ENCODE data around the gene SMIM3.
A peak's percentile ranks its signal among the peaks of the same experiment; 100 is the strongest.
"Not testable (repeated sequence)": the region's sequence is repeated elsewhere in the genome, so short reads cannot be mapped to it uniquely, and the experiment has no call there.

The SMIM3 gene, protein sequence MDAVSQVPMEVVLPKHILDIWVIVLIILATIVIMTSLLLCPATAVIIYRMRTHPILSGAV

DNA sequence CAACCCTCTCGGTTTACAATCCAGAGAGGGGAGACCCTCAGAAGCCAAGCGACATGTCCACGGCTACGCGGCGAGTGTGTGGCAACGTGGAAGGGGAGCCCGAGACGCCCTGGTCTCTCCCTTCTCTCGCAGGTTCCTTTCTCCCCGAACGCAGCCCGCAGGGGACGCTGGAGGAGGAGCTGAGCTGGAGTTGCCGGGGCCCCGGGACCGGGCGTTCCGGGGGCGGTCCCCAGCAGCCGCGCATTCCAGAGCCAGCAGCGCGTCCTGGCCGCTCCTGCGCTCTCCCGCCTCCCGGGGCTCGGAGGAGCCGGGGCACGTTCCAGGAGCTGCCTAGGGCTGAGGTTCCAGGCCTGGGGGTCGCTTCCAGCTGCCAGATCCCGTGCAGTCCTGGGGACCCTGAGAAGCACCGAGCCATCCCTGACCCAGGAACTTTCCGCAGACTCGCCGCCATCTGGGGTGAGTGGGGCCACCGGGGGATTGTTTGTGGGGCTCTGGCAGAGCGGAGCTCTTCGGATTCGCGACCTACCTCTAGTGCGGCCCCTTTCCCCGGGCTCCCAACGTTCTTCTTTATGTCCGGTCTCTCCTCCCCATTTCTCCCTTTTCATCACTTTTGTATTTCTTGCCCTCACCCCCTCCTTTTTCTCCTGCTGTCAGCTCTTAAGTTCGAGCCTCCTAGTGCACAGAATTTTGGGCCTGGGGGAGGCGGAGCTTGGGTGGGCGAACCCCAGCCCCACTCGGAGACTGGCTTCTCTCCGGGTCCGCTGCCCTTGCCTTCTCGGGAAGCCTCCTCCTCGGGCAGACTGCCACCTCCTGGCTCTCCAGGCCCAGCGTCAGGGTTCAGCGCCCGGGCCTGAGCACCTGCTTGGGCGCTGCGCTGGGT, at the start of gene SMIM3:
TSS of gene SMIM3 (plus strand) at position 241 of the 880 bp plus-strand sequence. CDS start 16,684 bp downstream, outside the sequence.
- DNase-seq, result no peak

DNA sequence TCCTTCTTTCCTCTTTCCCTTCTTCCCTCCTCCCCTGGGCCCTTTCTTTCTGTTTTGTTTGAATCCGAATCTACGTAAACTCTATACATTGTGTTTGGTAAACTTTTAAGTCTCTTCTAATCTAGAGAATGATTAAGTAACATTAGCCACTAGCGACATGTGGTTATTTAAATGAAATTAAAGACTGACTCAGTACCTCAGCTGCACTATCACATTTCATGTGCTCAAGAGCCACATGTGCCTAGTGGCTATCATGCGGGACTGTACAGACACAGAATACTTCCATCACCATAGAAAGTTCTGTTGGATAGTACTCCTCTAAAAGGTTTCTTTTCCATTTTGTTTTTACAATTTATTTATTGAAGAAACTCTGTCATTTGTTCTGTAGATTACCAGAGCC, 48.7 kb upstream of the SMIM3 start:
- no peak for DNase-seq

DNA sequence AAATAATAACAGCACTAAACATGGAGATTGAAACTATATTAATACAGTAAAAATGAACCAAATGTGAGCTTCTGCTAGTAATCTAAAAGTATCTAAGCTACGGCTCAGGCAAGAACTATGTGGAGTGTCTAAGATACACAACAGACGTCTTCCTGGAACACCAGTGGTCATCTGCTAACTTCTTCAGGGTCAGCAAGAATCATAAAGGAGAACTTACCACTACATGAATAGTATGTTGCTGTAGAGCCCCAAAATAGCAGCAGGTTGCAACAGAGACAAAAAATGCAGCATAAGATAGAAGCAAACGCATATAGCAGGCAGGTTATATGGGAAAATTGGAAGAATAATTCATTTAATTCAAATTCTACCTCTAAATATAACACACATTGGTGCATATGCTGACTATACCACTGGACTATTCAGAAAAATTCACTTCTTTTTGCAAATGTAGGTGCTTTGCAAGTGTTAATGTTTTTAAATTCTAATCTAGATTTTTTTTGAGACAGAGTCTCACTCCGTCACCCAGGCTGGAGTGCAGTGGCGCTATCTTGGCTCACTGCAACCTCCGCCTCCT, 46.8 kb upstream of the SMIM3 start:
- DNase-seq, result no peak

DNA sequence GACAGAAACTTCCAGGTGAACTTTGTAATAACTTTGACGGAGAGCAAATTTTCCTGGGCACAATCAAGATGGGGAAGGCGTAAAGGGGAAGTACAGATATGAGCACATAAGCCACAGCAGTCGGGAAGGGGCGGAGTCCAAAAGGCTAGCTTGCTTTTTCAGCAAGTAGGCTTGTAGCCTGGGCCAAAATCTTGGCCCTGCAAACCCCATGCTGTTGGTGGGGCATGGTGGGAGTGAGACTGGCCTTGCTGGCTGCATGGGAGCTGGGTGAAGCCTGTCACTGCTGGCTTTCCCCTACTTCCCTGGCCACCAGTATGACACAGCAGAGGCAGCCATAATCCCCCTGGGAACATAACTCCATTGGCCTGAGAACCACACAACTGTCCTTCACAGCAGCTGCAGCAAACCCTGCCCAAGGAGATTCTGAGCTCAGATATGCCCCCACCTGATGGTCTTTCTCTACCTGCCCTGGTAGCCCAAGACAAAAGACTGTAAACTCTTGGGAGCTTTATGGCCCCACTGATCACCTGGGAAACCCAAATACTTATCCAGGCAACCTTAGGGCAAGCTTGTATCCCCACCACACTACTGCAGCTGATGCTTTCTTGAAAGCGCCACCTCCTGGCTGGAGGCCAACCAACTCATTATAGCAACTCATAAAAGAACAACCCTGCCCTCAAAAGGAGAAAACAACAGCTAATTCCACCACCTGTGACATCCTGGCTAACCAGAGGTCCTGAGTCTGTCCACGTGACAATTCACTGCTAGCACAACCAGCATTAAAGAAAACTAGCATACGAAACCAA, 43.8 kb upstream of the SMIM3 start:
- DNase-seq, result no peak

DNA sequence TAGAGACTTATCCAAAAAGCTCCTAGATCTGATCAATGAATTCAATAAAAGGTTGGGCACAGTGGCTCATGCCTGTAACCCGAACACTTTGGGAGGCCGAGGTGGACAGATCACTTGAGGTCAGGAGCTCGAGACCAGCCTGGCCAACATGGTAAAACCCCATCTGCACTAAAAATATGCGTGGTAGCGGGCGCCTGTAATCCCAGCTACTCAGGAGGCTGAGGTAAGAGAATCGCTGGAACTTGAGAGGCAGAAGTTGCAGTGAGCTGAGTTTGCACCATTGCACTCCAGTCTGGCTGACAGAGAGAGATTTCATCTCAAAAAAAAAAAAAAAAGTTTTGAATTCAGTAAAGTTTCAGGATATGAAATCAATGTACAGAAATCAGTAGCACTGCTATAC, 39.7 kb upstream of the SMIM3 start:
- DNase-seq, result no peak

DNA sequence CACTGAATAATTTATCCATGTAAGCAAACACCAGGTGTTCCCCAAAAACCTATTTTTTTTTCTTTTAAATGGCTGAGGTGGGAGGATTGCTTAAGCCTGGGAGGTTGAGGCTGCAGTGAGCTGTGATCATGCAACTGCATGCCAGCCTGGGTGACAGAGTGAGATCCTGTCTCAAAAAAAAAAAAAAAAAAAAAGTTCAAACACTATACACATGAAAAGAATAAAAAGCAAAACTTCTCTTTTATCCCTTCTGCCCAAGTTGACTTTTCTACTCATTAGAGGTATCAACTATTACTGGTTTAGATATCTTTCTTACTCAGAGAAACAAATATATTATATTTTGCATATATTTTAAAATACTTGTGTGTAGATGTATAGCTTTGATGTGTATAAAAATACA, 37.6 kb upstream of the SMIM3 start:
- DNase-seq, result no peak

DNA sequence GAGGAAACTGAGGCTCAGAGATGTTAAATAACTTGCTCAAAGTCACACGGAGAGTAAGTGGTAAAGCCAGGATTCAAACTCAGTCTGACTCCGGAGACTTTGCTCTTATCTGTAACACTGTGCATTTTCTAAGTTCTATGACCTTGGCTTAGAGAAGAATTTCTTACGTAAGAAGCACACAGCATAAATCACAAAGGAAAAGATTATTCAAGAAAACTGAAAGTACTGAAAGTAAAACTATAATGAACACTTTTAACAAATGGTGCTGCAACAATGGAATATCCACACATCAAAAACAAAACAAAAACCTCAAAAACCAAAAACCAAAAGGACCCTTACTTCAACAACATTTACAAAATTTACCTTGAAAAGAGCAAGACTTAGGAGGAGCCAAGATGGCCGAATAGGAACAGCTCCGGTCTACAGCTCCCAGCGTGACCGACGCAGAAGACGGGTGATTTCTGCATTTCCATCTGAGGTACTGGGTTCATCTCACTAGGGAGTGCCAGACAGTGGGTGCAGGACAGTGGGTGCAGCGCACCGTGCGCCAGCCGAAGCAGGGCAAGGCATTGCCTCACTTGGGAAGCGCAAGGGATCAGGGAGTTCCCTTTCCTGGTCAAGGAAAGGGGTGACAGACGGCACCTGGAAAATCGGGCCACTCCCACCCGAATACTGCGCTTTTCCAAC, 36.0 kb upstream of the SMIM3 start:
- DNase-seq, result not testable (repeated sequence)

DNA sequence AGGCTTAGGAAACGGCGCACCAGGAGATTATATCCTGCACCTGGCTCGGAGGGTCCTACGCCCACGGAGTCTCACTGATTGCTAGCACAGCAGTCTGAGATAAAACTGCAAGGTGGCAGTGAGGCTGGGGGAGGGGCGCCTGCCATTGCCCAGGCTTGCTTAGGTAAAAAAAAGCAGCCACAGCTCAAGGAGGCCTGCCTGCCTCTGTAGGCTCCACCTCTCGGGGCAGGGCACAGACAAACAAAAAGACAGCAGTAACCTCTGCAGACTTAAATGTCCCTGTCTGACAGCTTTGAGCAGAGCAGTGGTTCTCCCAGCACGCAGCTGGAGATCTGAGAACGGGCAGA, 35.4 kb upstream of the SMIM3 start:
- not testable (repeated sequence) for DNase-seq

DNA sequence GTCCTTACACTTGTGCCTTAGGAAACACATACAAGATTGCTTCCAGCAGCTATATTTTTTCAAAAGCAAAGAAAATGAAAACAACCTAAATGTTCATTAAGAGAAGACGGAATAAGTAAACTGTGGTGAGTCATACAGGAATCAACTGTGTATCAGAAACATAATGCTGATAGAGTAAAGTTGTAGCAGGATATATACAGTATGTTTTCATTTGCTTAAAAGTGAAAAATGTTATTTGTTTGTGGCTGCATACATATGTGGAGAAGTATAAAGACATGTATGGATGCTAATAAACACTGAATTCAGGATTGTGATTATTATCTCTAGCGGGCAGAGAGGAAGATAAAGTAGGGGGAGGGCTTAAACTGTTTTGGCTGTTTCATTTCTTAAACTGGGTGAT, 28.1 kb upstream of the SMIM3 start:
- DNase-seq, result no peak

DNA sequence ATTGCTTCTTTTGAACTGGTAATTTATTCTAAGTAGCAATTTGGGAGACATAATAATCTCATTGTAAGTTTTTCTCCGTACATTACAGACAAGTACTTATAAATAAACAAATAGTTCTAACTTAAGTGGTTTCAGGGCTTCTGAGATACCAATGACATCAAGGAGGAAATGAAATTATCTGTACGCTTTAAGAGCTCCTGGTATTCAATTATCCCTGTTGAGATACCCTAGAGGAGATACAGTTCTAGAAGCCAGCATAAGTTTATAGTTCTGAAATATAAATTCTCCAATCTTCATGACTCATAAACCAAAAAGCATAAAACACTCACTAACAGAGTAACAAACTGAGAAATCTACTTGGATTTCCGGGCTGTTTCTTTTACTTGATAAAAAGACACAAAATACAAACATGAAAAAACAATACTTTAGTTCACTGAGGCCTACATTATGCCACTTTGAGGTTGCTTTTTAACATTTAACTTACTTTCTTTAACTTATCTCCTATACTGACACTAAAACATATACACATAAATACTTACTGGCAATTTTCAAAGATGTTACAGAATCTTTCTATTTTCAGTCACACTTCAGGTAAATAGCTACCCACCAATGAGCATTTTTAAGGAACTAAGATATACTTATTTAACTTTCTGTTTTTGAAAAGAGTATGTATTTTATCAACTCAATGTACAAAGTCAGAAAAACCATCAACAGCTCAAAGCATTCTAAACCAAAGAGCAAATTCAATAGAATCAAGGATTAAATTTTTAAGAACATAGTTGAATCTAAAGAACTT, 27.3 kb upstream of the SMIM3 start:
- no peak for DNase-seq

DNA sequence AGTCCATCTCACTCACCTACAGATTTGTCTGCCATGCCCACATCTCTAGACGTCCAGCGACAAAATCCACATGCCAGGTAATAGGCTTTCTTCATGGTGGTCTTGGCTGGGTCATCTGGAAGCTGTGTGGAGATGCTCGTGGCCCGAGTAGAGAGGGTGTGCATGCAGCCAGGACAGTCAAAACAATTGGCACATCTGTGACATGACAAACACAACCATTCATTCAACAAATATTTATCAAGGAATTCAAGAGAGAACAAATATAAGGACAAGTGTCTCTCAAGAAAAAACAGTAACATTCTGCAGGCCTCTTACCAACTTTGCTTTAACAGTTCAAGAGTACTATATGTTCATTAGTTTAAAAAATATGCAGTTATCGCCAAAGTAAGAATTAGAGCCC, 25.1 kb upstream of the SMIM3 start:
- no peak for DNase-seq

DNA sequence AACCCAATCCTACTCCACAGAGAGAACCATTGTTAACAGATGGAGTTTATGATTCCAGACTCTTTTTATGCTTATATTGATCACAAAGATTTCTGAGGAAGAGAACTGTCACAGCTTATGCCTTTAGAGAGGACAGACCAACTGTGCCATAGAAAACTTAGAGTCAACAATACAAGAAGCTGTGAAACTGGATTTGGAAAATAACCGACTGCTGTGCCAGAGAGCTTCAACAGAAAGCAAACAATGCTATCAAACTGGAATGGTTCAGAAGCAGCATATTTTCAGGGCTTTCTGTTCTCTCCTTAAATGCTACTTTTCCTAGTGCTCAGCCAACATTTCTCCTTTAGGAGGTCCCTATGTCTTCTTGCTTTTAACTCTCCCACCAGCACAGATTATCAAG, 24.7 kb upstream of the SMIM3 start:
- DNase-seq, result no peak

DNA sequence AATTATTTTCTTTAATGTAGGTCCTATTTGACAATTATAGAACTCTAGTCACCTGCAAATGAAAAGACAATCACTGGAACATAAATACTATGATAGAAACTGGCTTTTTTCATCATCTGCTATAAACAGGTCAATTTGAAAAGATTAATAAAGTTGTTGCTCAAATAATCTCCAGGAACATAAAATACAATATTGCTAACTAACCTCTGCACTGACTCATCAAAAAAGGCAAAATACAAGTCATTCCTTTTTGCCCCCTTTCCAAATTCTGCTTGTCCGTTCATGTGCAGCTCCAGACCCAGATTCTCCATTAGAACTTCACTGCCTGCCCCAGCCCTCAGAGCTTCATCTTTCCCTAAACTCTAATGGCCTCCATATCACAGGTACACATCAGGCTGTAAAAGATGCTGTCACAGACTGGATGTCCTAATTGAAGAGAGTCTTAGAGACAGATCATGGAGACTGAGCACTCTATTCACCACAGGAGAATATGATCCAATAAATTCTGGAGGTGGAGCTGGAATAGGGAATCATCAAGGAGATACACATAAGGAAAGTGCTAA, 21.4 kb upstream of the SMIM3 start:
- no peak for DNase-seq

DNA sequence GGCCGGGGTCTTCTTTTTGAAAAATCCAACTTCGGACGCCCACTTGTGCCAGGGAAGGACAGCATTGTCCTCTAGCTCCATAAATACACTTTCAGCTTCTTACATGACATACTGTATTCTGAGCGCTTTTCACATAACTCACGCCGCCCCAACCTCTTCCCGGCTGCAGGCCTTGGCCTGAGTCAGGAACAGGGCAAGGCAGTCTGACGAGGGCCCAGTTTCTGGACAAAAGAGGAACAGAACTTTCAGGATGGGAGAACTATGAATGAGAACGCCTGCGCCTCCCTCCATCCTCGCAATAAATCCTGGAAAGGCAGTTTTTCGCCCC, 20.4 kb upstream of the SMIM3 start:
- DNase-seq, result no peak

DNA sequence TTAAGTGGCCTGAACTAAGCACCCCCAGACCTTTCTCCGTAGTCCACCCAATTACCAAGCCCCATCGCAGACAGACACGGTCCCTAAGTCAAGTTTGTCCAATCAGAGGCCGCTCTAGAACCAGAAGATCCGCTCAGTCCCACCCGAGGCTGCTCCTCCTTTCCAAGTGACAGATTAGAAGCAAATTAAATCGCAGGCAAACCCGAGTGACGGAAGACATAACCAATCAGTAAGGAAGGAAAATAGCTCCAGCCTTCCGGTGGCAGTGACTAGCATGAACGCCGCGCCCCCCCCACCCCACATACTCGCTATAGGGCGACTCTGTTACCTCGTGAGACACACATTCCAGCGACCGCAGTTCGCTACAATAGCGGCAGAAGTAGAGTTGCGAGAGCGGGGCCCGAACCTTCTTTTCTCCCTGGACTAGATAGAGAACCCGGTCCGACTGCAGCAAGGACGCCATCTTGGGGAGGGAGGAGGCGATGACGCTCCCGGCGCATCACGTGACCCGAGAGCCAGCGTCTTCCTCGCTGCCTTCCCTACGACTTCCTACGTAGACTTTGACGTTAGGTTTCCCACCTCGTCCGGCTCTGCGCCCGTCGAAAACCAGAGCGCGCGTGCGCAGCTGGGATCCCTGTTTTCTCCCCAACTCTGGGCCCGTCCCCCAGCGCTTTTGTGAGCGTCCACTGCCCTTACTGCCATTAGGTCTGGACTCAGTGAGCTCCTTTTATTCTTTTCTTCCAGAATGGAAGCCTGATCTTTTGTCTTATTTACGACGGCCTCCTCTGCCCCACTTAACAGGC, 19.8 kb upstream of the SMIM3 start, which contains the start of gene DCTN4:
TSS of gene DCTN4 (minus strand) at position 487 of the 803 bp plus-strand sequence. CDS start at position 463, 24 bp downstream.
- DNase-seq, result peak; percentile 94

DNA sequence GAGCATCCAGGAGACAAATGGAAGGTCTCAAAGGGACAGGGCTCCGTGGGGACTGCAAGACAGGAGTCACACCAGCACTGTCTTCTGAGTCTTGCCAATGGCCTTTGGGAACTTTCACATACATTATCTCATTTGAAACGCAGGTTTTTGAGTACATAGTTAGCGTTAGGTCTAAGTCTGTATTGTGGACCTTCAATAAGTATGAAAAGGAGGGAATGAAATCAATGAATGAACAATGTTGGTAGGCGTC, 19.3 kb upstream of the SMIM3 start:
- DNase-seq, result no peak

DNA sequence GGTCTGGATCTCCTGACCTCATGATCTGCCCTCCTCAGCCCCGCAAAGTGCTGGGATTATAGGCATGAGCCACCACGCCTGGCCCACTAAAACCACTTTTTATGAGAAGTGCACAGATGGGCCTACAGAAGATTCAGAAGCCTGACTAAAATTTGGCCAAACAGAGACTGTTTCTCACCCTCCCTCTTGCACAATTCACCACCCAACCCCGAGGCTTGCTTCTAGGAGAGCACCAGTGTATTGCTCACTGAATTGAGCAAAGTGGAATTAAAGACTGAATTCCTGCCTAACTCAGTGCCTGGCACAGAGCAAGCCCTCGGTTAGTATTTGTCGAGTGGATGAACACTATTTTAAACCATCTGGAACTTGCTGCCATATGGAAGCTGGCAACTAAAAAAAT, 16.3 kb upstream of the SMIM3 start:
- peak; percentile 57 for DNase-seq

DNA sequence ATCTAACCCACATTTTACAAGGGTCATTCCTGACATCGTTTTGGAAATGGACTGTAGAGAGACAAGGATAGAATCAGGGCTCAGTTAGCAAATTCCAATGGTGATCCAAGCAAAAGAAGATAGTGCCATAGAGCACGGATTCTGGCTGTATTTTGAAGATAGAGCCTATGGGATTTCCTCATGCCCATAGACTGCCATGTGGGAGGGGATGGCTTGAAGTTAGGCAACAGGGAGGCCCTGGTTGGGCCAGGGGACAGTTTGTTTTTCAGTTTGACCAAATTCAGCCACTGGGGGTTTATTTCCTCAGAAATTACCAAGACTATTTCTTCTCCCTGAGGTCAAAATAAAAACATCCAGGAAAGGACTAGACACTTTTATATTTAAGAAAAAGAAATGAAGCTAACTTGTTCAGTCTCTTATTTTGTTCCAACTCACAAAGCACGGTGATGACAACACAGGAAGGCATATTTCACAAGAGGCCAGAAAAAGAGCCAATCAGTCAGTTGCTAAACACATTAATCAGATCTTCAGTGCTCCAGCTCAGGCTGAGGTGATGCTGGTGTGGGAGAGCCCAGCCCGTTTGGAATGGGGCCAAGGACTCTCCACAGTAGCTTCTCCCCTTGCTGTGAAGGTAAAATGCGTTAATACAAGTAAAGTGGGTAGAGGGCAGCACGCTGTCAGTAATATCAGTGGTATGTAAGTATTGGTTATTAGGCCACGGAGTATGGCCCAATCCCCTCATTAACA, 15.4 kb upstream of the SMIM3 start:
- DNase-seq, result peak; percentile 69

DNA sequence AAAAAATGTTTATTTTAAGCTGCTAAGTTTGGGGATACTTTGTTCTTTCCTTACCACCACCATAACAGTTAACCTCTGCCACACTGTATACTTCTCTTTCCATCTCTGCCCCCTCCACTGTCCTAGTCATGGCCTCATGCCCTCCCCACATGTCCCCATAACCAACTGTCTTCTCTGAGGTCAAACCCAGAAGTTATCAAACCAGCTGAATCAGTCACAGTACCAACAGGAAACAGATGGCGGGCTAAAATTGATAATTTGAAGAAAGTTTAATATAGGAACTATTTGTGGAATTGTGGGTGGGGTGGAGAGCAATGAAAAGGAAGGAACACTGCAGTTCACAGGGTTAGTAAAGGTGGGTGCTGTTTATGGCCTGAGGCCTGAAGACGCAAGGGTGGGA, 14.0 kb upstream of the SMIM3 start:
- no peak for DNase-seq

DNA sequence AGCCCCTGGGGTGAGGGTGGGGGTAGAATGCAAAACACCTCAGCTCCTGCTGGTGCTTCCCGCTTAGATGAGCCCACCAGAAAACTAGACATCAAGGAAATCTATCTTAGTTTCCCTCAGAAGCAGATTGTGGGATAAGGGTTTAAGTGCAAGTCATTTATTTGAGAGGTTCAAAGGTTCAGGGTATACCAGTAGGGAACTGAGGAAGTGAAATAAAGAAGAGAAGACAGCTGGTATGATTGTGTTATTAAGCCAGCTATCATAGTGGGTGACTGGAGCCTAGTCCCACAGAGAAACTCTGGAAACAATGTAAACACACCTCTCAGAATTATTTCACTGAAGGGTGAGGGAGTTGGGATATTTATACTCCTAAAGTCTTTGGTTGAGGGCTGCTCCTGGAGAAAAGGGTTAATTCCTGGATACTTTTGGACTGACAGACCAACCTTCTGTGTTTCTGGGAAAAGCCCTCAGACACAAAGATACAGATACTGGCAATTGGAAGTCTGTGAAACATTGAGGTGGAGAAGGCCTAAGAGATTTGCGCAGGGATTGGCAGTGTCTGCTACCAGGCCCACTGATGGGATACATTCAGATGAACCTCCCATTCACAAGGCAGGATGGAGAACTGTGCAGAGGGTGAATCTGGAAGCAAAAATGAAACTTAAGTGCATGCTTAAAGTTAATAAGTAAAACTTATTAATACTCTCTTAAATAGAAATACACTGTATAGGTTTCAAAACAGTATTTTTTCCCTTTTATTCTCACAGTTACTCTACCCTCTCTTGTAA, 13.4 kb upstream of the SMIM3 start:
- DNase-seq, result no peak

Measured in NK-92 treated with Interleukin-12 subunit alpha and Interleukin-12 subunit beta, amount 100 ng/mL, for 24 hours (cell line).